Panc1 (cell line): ENCODE data around the gene MAGI1. TPM values are rescaled to one million over a fixed set of nuclear protein-coding genes. Genes with fewer than 3 reads are reported as not detected.

ENCODE experiments used
- ATAC-seq: fragments of 200-7000 bp; cut with Tn5 transposase; 2 replicates; pipeline ENCODE4 v1.9.1; 2020; ENCODE audit warnings: mild to moderate bottlenecking, moderate library complexity
- BruUV-seq: library from RNA; stranded (reverse); fragments of 400-500 nt; replicated peaks from 2 replicates; lab custom pipeline; 2021; lab: Mats Ljungman, UMichigan
- CTCF ChIA-PET: fragments of 300-600 bp; sonication (Branson Sonifier 250); formaldehyde crosslinking; loops from one replicate; lab custom pipeline; 2022; ENCODE audit warnings: antibody characterized with exemption; lab: Charles Lee
- POLR2A ChIA-PET: fragments of 300-600 bp; sonication (Branson Sonifier 250); formaldehyde crosslinking; loops from one replicate; lab custom pipeline; 2022; ENCODE audit warnings: antibody characterized with exemption; lab: Charles Lee
- DNase-seq: peaks from one replicate; pipeline ENCODE4 v3.0.0-alpha.2; 2010; ENCODE audit warnings: low read depth, low spot score
- H3K27ac ChIP-seq: 2 replicates; pipeline ENCODE4 v1.5.1; 2011; ENCODE audit warnings: mild to moderate bottlenecking, low read length, inconsistent platforms
- H3K27me3 ChIP-seq: fragments of 200-500 bp; sonication (Bioruptor generic); 2 replicates; pipeline ENCODE4 v1.6.0; 2014; ENCODE audit warnings: low read length, inconsistent platforms; ENCODE audit not compliant: control insufficient read depth, insufficient read depth
- H3K36me3 ChIP-seq: fragments of 200-500 bp; sonication (Bioruptor generic); 2 replicates; pipeline ENCODE4 v1.5.1; 2014; ENCODE audit warnings: inconsistent platforms, mild to moderate bottlenecking, low read length, moderate library complexity; ENCODE audit not compliant: control insufficient read depth, insufficient read depth
- H3K4me1 ChIP-seq: 2 replicates; pipeline ENCODE4 v1.5.1; 2011; ENCODE audit warnings: inconsistent platforms, mild to moderate bottlenecking, low read length, moderate library complexity; ENCODE audit not compliant: control insufficient read depth, insufficient read depth
- H3K4me3 ChIP-seq, 2 experiments: 2 replicates each; pipeline ENCODE4 v1.5.1; 2011 to 2012; ENCODE audit warnings: low read depth in 2 of 2, low read length in 2 of 2, mild to moderate bottlenecking in 2 of 2, inconsistent platforms in 1 of 2, moderate library complexity in 1 of 2
- H3K9me3 ChIP-seq: fragments of 200-500 bp; sonication (Bioruptor generic); 2 replicates; pipeline ENCODE4 v1.5.1; 2014; ENCODE audit warnings: low read depth, mild to moderate bottlenecking, inconsistent platforms, low read length, moderate library complexity; ENCODE audit not compliant: control insufficient read depth, insufficient read depth
- CTCF ChIP-seq: fragments of 450-650 bp; IDR thresholded peaks from 2 replicates; pipeline ENCODE4 v1.5.1; 2017; ENCODE audit warnings: mild to moderate bottlenecking
- POLR2AphosphoS5 ChIP-seq: IDR thresholded peaks from 2 replicates; pipeline ENCODE4 v1.6.1; 2012; ENCODE audit warnings: mild to moderate bottlenecking, low read depth, low read length, moderate library complexity
- REST ChIP-seq, 2 experiments: IDR thresholded peaks; 2 replicates each; pipeline ENCODE4 v1.6.1; 2011 to 2012; ENCODE audit warnings: low read depth in 2 of 2, control low read depth in 1 of 2, low read length in 1 of 2, mild to moderate bottlenecking in 1 of 2, moderate library complexity in 1 of 2; ENCODE audit not compliant: insufficient read depth in 1 of 2
- SIN3A ChIP-seq: IDR thresholded peaks from 2 replicates; pipeline ENCODE4 v1.6.1; 2012; ENCODE audit warnings: low read depth, mild to moderate bottlenecking, low read length, moderate library complexity, borderline replicate concordance; ENCODE audit not compliant: insufficient read depth
- TCF7L2 ChIP-seq: IDR thresholded peaks from 2 replicates; pipeline ENCODE4 v1.6.1; 2011; ENCODE audit warnings: mild to moderate bottlenecking, low read depth, low read length, inconsistent platforms
- in situ Hi-C: cut with HindIII; loops from 2 replicates; pipeline ENCODE4 v1.10.0; 2016; ENCODE audit warnings: low sequenced_read_pairs, low pct_unique_long_range_greater_than_20kb
- intact Hi-C: fragments of 100-400 bp; cut with micrococcal nuclease; formaldehyde crosslinking; loops from one replicate; pipeline ENCODE4 v1.10.0; 2022; ENCODE audit not compliant: unreplicated experiment
- total RNA-seq: library from RNA; stranded (reverse); gene quantifications from one replicate; pipeline ENCODE4 v1.2.1, GENCODE V29; 2021; ENCODE audit not compliant: unreplicated experiment

Gene MAGI1
- total RNA-seq, 1 experiment from 2014 or later: 9.5 TPM

- BruUV-seq: no TSS peak
- in situ Hi-C loops: no loop called here
- CTCF ChIA-PET: no interaction called here
Measured at GRCh38 chr3:65912647-65913046, 126.1 kb downstream of the MAGI1 start.

GRCh38 chr3:65908588-65908987 is 130.1 kb downstream of the MAGI1 start:
- Histone ChIP-seq H3K27me3 (no peaks in the 10 kb centered on the region), H3K4me3 (no peak overlapping the region), H3K36me3 (no peaks in the 10 kb centered on the region), H3K9me3 (no peaks in the 10 kb centered on the region), H3K4me1 (no peaks in the 10 kb centered on the region), H3K27ac (no peak overlapping the region)
- intact Hi-C loops (no loop called here), in situ Hi-C loops (no loop called here)
- ChIA-PET CTCF (no interaction called here), POLR2A (no interaction called here)
- no peak for TF ChIP-seq POLR2AphosphoS5
- no peak for TF ChIP-seq CTCF
- TF ChIP-seq TCF7L2: no peak
- TF ChIP-seq SIN3A: no peak
- no peak for TF ChIP-seq REST (IDR thresholded peaks at IDR 0.05; ENCODE audit: insufficient read depth in 1 of 2, low read depth in 2 of 2, low read length in 1 of 2)
- BruUV-seq: no TSS peak
- ATAC-seq (no peak), DNase-seq (no peak)

More at GRCh38 chr3:65912647-65913046, 126.1 kb downstream of the MAGI1 start:
- Histone ChIP-seq H3K4me3 (no peak overlapping the region), H3K4me1 (no peaks in the 10 kb centered on the region), H3K27me3 (no peaks in the 10 kb centered on the region), H3K9me3 (no peaks in the 10 kb centered on the region), H3K36me3 (no peaks in the 10 kb centered on the region), H3K27ac (no peak overlapping the region)
- DNase-seq (no peak), ATAC-seq (no peak)
- POLR2A ChIA-PET: interaction anchor here (0.7 kb wide), 1 partner anchor 30 kb away, joined by 10 read pairs; no protein-coding TSS in a partner anchor
- TF ChIP-seq CTCF: no peak
- no peak for TF ChIP-seq TCF7L2
- no peak for TF ChIP-seq SIN3A
- TF ChIP-seq REST (IDR thresholded peaks at IDR 0.05; ENCODE audit: insufficient read depth in 1 of 2, low read depth in 2 of 2, low read length in 1 of 2): no peak
- no peak for TF ChIP-seq POLR2AphosphoS5
- intact Hi-C loops: no loop called here
